H9 (cell line): ENCODE results near the gene ZNRF2. TPM values are rescaled to one million over a fixed set of nuclear protein-coding genes. Genes with fewer than 3 reads are reported as not detected.
"Not testable (repeated sequence)": the region's sequence is repeated elsewhere in the genome, so short reads cannot be mapped to it uniquely, and the experiment has no call there.

Experiments
- DNase-seq: peaks from one replicate; pipeline ENCODE4 v3.0.0-alpha.2; 2017
- H2AFZ ChIP-seq: one replicate; pipeline ENCODE4 v1.6.1; 2013; ENCODE audit warnings: mild to moderate bottlenecking, low read length, control low read depth, moderate library complexity
- H2AK5ac ChIP-seq: 2 replicates; pipeline ENCODE4 v1.6.1; 2013; ENCODE audit warnings: low read length, control low read depth, mixed read lengths; ENCODE audit not compliant: insufficient read length
- H2BK120ac ChIP-seq: one replicate; pipeline ENCODE4 v1.6.1; 2013; ENCODE audit warnings: low read depth, mild to moderate bottlenecking, low read length, control low read depth, inconsistent platforms; ENCODE audit not compliant: poor library complexity, severe bottlenecking
- H2BK12ac ChIP-seq: 2 replicates; pipeline ENCODE4 v1.6.1; 2013; ENCODE audit warnings: low read length, control low read depth, mixed read lengths, low read depth; ENCODE audit not compliant: insufficient read length
- H2BK15ac ChIP-seq: 2 replicates; pipeline ENCODE4 v1.6.1; 2013; ENCODE audit warnings: low read depth, low read length, control low read depth
- H2BK20ac ChIP-seq: one replicate; pipeline ENCODE4 v1.6.1; 2013; ENCODE audit warnings: low read depth, mild to moderate bottlenecking, low read length, control low read depth, inconsistent platforms; ENCODE audit not compliant: poor library complexity, severe bottlenecking
- H2BK5ac ChIP-seq: 2 replicates; pipeline ENCODE4 v1.6.1; 2013; ENCODE audit warnings: low read length, control low read depth, mixed read lengths; ENCODE audit not compliant: insufficient read length
- H3K14ac ChIP-seq: 2 replicates; pipeline ENCODE4 v1.6.1; 2013; ENCODE audit warnings: low read length, control low read depth; ENCODE audit not compliant: insufficient read depth
- H3K18ac ChIP-seq: 2 replicates; pipeline ENCODE4 v1.6.1; 2013; ENCODE audit warnings: low read depth, mild to moderate bottlenecking, mixed read lengths, low read length, control low read depth; ENCODE audit not compliant: insufficient read length
- H3K23ac ChIP-seq: 2 replicates; pipeline ENCODE4 v1.6.1; 2013; ENCODE audit warnings: low read length, control low read depth, mixed read lengths, low read depth; ENCODE audit not compliant: insufficient read length
- H3K23me2 ChIP-seq: 2 replicates; pipeline ENCODE4 v1.6.1; 2013; ENCODE audit warnings: low read depth, mild to moderate bottlenecking, mixed read lengths, low read length, control low read depth; ENCODE audit not compliant: insufficient read length, poor library complexity, severe bottlenecking
- H3K27ac ChIP-seq: 2 replicates; pipeline ENCODE4 v1.5.1; 2013; ENCODE audit warnings: low read length, control low read depth, mixed read lengths, low read depth; ENCODE audit not compliant: insufficient read length
- H3K27me3 ChIP-seq: 2 replicates; pipeline ENCODE4 v1.6.1; 2013; ENCODE audit warnings: low read length, control low read depth, inconsistent platforms; ENCODE audit not compliant: insufficient read depth
- H3K4ac ChIP-seq: 2 replicates; pipeline ENCODE4 v1.6.1; 2013; ENCODE audit warnings: low read depth, mild to moderate bottlenecking, control low read depth, inconsistent platforms, low read length, moderate library complexity
- H3K4me1 ChIP-seq: 2 replicates; pipeline ENCODE4 v1.6.1; 2013; ENCODE audit warnings: low read length, control low read depth, inconsistent platforms; ENCODE audit not compliant: insufficient read depth
- H3K4me2 ChIP-seq: 2 replicates; pipeline ENCODE4 v1.6.1; 2013; ENCODE audit warnings: low read length, control low read depth, mixed read lengths; ENCODE audit not compliant: insufficient read length, insufficient read depth
- H3K56ac ChIP-seq: 2 replicates; pipeline ENCODE4 v1.6.1; 2013; ENCODE audit warnings: low read depth, mild to moderate bottlenecking, mixed read lengths, low read length, control low read depth; ENCODE audit not compliant: insufficient read length
- H3K79me1 ChIP-seq: 2 replicates; pipeline ENCODE4 v1.6.1; 2013; ENCODE audit warnings: low read depth, mild to moderate bottlenecking, moderate library complexity, low read length, control low read depth, inconsistent platforms; ENCODE audit not compliant: insufficient read depth, poor library complexity, severe bottlenecking
- H3K79me2 ChIP-seq: 2 replicates; pipeline ENCODE4 v1.6.1; 2013; ENCODE audit warnings: low read length, control low read depth, inconsistent platforms; ENCODE audit not compliant: insufficient read depth
- H3K9ac ChIP-seq: 2 replicates; pipeline ENCODE4 v1.6.1; 2013; ENCODE audit warnings: low read length, control low read depth, mixed read lengths; ENCODE audit not compliant: insufficient read length; ENCODE audit errors: extremely low read depth
- H3K9me3 ChIP-seq: one replicate; pipeline ENCODE4 v1.6.1; 2013; ENCODE audit warnings: low read depth, low read length, inconsistent platforms; ENCODE audit not compliant: control insufficient read depth
- H3T11ph ChIP-seq: one replicate; pipeline ENCODE4 v1.6.1; 2013; ENCODE audit warnings: mild to moderate bottlenecking, low read length, control low read depth, inconsistent platforms
- H4K20me1 ChIP-seq: one replicate; pipeline ENCODE4 v1.6.1; 2013; ENCODE audit not compliant: control insufficient read depth, insufficient read length, insufficient read depth
- H4K5ac ChIP-seq: 2 replicates; pipeline ENCODE4 v1.6.1; 2013; ENCODE audit warnings: low read depth, mild to moderate bottlenecking, mixed read lengths, low read length, control low read depth; ENCODE audit not compliant: insufficient read length
- H4K8ac ChIP-seq: replicated peaks from 2 replicates; pipeline ENCODE4 v1.6.1; 2013; ENCODE audit warnings: low read length, control low read depth, mixed read lengths, low read depth; ENCODE audit not compliant: insufficient read length
- H4K91ac ChIP-seq: 2 replicates; pipeline ENCODE4 v1.6.1; 2013; ENCODE audit warnings: low read depth, mild to moderate bottlenecking, moderate library complexity, mixed read lengths, low read length, control low read depth; ENCODE audit not compliant: insufficient read length
- H3K27ac Mint-ChIP-seq, 3 experiments: 2 replicates in 2 of 3; 3 replicates in 1 of 3; pipeline ENCODE4 v1.8.0; 2020 to 2021; ENCODE audit warnings: mixed read lengths in 3 of 3, mild to moderate bottlenecking in 1 of 3, moderate library complexity in 1 of 3
- H3K27me3 Mint-ChIP-seq: 2 replicates; pipeline ENCODE4 v1.8.0; 2021; ENCODE audit warnings: low read depth, mild to moderate bottlenecking, moderate library complexity, mixed read lengths
- H3K36me3 Mint-ChIP-seq, 3 experiments: 2 replicates in 2 of 3; 3 replicates in 1 of 3; pipeline ENCODE4 v1.8.0; 2020 to 2021; ENCODE audit warnings: low read depth in 3 of 3, mixed read lengths in 3 of 3; ENCODE audit not compliant: insufficient read depth in 1 of 3
- H3K4me1 Mint-ChIP-seq, 2 experiments: 2 replicates each; pipeline ENCODE4 v1.8.0; 2020; ENCODE audit warnings: mixed read lengths in 2 of 2
- H3K4me3 Mint-ChIP-seq, 2 experiments: 2 replicates in 1 of 2; 3 replicates in 1 of 2; pipeline ENCODE4 v1.8.0; 2020 to 2021; ENCODE audit warnings: mild to moderate bottlenecking in 2 of 2, mixed read lengths in 2 of 2, moderate library complexity in 1 of 2
- H3K9me3 Mint-ChIP-seq, 2 experiments: 2 replicates in 1 of 2; 3 replicates in 1 of 2; pipeline ENCODE4 v1.8.0; 2020; ENCODE audit warnings: mild to moderate bottlenecking in 2 of 2, mixed read lengths in 2 of 2, moderate library complexity in 1 of 2
- WGBS: extraction: QIAGEN DNeasy Blood & Tissue Kit; methylation state at CpG from one replicate; pipeline ENCODE4 v1.1.7; 2013; ENCODE audit warnings: missing lambda C conversion rate, low lambda C conversion rate, mixed read lengths; ENCODE audit not compliant: insufficient read length; ENCODE audit errors: extremely low coverage; 5-methylcytosine and 5-hydroxymethylcytosine counted together
- total RNA-seq: library from RNA; stranded (reverse); gene quantifications from 2 replicates; pipeline ENCODE4 v1.2.1, GENCODE V29; 2021

Gene ZNRF2
- total RNA-seq, 1 experiment from 2014 or later = 16.5 TPM

GRCh38 chr7:30289634-30290033, 5.2 kb downstream of the ZNRF2 start:
- H3K4ac ChIP-seq, H4K20me1 ChIP-seq, H4K5ac ChIP-seq, H3K9ac ChIP-seq, H2AFZ ChIP-seq, H3K27me3 Mint-ChIP-seq, H3K23me2 ChIP-seq, H2BK120ac ChIP-seq, H4K91ac ChIP-seq, H3K23ac ChIP-seq, H3K56ac ChIP-seq, H2BK20ac ChIP-seq, H2BK5ac ChIP-seq, H3K79me1 ChIP-seq, H3K27ac ChIP-seq, H3K4me1 ChIP-seq, H2BK12ac ChIP-seq, H3T11ph ChIP-seq, H3K36me3 Mint-ChIP-seq, H3K9me3 ChIP-seq, H2AK5ac ChIP-seq, H3K18ac ChIP-seq, H3K27me3 ChIP-seq, H3K4me2 ChIP-seq, H3K14ac ChIP-seq, H3K79me2 ChIP-seq, H2BK15ac ChIP-seq, DNase-seq, H4K8ac ChIP-seq, H3K9me3 Mint-ChIP-seq: not testable (repeated sequence)
- peak overlapping the region in 1 of 2 experiments; percentile 7; a peak in 2 of 5 replicates for H3K4me3 Mint-ChIP-seq
- no CpG with 5 or more reads among the region's 2 CpGs for WGBS
- H3K27ac Mint-ChIP-seq = peak overlapping the region in 1 of 3 experiments; percentile 45; a peak in 3 of 7 replicates
- H3K4me1 Mint-ChIP-seq = peaks cover 51 to 58% of the 10 kb centered on the region in 2 experiments

GRCh38 chr7:30290317-30290716, 5.9 kb downstream of the ZNRF2 start:
- not testable (repeated sequence) for H3K27me3 Mint-ChIP-seq, H3K27ac Mint-ChIP-seq, H3K9me3 ChIP-seq, H3K9me3 Mint-ChIP-seq, H3K79me1 ChIP-seq, H2BK15ac ChIP-seq, H3K56ac ChIP-seq, H3K14ac ChIP-seq, DNase-seq, H2BK20ac ChIP-seq, H3K27me3 ChIP-seq, H4K8ac ChIP-seq, H3K4me3 Mint-ChIP-seq, H4K5ac ChIP-seq, H2BK12ac ChIP-seq, H3T11ph ChIP-seq, H3K27ac ChIP-seq, H3K18ac ChIP-seq, H3K23me2 ChIP-seq, H3K9ac ChIP-seq, H3K36me3 Mint-ChIP-seq, H4K20me1 ChIP-seq, H2AK5ac ChIP-seq, H3K4ac ChIP-seq, H3K4me2 ChIP-seq, H3K23ac ChIP-seq, H4K91ac ChIP-seq, H2AFZ ChIP-seq, H3K79me2 ChIP-seq, H3K4me1 ChIP-seq, H2BK5ac ChIP-seq, H2BK120ac ChIP-seq
- no CpG with 5 or more reads among the region's 3 CpGs for WGBS
- H3K4me1 Mint-ChIP-seq = peaks cover 56 to 65% of the 10 kb centered on the region in 2 experiments
